PFSK-1 (cell line): ENCODE results near the gene HERC6.

Experiments
- FOXP2 ChIP-seq: optimal IDR thresholded peaks from 2 replicates; pipeline ENCODE3; 2011; ENCODE audit warnings: borderline replicate concordance, control low read depth, inconsistent platforms; ENCODE audit not compliant: insufficient read depth; ENCODE audit errors: extremely low read length, extremely low read depth
- POLR2AphosphoS5 ChIP-seq: IDR thresholded peaks from 2 replicates; pipeline ENCODE4 v1.6.1; 2012; ENCODE audit warnings: low read depth, mild to moderate bottlenecking, control low read depth, low read length, moderate library complexity
- SIN3A ChIP-seq: IDR thresholded peaks from 2 replicates; pipeline ENCODE4 v1.6.1; 2012; ENCODE audit warnings: mild to moderate bottlenecking, low read length, moderate library complexity, borderline replicate concordance; ENCODE audit not compliant: insufficient read depth
- TAF1 ChIP-seq: IDR thresholded peaks from 2 replicates; pipeline ENCODE4 v1.6.1; 2012; ENCODE audit warnings: low read length, control low read depth, borderline replicate concordance; ENCODE audit not compliant: insufficient read depth
- TF ChIP-seq, protein P1 (sequence below), 2 experiments: IDR thresholded peaks; 2 replicates each; pipeline versions ENCODE4 v1.6.1 to v1.8.0; 2011 to 2012; ENCODE audit warnings: low read depth in 2 of 2, low read length in 2 of 2, control low read depth in 1 of 2, inconsistent platforms in 1 of 2, mild to moderate bottlenecking in 1 of 2, moderate library complexity in 1 of 2; ENCODE audit not compliant: insufficient read depth in 1 of 2

Gene HERC6

DNA sequence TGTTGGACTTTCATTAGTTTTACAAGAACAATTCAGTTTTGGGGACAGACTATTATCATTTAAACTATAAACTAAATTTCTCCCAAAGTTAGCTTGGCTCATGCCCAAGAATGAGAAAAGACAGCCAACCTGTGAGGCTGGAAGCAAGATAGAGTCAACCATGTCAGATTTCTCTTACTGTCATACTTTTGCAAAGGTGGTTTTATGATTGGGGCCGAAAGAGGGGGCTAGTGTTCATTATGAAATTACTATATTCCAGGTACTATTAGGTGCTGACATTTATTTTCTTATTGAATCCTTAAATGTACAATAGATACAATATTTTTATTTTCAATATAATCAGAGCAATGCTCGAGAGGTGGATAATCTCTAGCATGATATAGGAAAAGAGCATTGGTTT lies 30.6 kb downstream of the HERC6 start:
- no peak for TF ChIP-seq FOXP2
- TF ChIP-seq TAF1 = no peak
- TF ChIP-seq, protein P1, sequence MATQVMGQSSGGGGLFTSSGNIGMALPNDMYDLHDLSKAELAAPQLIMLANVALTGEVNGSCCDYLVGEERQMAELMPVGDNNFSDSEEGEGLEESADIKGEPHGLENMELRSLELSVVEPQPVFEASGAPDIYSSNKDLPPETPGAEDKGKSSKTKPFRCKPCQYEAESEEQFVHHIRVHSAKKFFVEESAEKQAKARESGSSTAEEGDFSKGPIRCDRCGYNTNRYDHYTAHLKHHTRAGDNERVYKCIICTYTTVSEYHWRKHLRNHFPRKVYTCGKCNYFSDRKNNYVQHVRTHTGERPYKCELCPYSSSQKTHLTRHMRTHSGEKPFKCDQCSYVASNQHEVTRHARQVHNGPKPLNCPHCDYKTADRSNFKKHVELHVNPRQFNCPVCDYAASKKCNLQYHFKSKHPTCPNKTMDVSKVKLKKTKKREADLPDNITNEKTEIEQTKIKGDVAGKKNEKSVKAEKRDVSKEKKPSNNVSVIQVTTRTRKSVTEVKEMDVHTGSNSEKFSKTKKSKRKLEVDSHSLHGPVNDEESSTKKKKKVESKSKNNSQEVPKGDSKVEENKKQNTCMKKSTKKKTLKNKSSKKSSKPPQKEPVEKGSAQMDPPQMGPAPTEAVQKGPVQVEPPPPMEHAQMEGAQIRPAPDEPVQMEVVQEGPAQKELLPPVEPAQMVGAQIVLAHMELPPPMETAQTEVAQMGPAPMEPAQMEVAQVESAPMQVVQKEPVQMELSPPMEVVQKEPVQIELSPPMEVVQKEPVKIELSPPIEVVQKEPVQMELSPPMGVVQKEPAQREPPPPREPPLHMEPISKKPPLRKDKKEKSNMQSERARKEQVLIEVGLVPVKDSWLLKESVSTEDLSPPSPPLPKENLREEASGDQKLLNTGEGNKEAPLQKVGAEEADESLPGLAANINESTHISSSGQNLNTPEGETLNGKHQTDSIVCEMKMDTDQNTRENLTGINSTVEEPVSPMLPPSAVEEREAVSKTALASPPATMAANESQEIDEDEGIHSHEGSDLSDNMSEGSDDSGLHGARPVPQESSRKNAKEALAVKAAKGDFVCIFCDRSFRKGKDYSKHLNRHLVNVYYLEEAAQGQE (IDR thresholded peaks at IDR 0.05; ENCODE audit: insufficient read depth in 1 of 2, low read depth in 2 of 2, low read length in 2 of 2) = no peak
- no peak for TF ChIP-seq SIN3A
- no peak for TF ChIP-seq POLR2AphosphoS5

DNA sequence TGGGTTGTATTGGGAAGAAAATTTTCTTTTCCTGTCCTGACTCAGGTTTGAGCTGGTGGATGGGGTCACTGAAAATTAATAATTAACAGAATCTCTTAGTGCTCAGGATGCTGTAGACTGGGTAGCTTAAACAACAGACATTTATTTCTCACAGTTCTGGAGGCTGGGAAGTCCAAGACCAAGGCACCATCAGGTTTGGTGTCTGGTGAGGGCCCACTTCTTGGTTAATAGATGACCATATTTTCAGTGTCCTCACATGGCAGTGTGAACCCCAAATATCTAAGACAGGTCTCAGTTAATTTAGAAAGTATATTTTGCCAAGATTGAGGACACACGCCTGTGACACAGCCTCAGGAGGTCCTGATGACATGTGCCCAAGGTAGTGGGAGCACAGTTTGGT lies 31.1 kb downstream of the HERC6 start:
- TF ChIP-seq TAF1 (no peak), FOXP2 (no peak), SIN3A (no peak), POLR2AphosphoS5 (no peak)
- TF ChIP-seq, protein P1 (IDR thresholded peaks at IDR 0.05; ENCODE audit: insufficient read depth in 1 of 2, low read depth in 2 of 2, low read length in 2 of 2) = no peak

DNA sequence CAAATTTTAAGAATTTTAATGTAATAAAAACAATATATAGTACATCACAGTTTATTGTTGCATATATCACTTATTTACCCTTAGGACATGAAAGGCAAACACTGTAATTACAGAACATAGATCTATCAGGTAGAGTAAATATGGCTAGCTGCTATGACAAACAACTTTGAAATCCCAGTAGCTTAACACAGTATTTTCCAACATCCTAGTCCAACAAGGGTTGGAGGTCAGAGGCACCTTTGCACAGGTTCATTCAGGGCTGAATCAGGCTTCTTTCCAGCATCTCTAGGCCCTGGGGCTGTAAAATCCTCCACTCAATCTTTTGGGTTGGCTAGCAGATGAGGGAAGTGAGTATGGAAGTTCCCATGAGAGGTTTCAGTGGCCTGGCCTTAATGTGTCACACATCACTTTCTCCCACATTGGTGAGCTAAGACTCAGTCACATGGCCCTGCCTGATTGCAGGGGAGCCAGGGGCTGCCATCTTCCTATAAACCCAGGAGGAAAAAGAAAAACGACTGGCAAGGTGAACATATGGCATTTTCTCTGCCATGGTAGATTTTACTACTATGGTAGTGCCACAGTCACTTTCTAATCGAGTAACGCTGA lies 32.9 kb downstream of the HERC6 start:
- TF ChIP-seq, protein P1 (IDR thresholded peaks at IDR 0.05; ENCODE audit: insufficient read depth in 1 of 2, low read depth in 2 of 2, low read length in 2 of 2) = no peak
- no peak for TF ChIP-seq TAF1
- no peak for TF ChIP-seq FOXP2
- no peak for TF ChIP-seq POLR2AphosphoS5
- TF ChIP-seq SIN3A = no peak

DNA sequence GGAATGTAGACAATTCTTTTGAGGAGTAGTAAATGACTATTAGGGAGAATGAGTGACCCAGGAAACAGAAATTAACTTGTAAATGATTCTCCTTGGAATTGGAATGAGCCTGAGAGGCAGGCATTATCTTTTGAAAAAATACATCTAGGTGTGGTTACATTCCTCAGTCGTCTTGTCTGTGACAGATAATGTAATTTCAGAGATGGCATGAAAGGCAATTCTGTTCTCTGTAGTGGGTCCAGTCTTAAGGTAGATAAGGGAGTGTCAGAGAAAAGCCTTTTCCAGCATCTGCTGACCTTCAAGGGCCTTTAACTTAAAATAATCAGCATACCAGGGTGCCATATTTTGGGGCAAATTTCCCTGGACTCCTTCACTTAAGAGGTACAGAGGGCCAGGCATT lies 35.1 kb downstream of the HERC6 start:
- TF ChIP-seq, protein P1 (IDR thresholded peaks at IDR 0.05; ENCODE audit: insufficient read depth in 1 of 2, low read depth in 2 of 2, low read length in 2 of 2) = no peak
- no peak for TF ChIP-seq SIN3A
- no peak for TF ChIP-seq TAF1
- no peak for TF ChIP-seq POLR2AphosphoS5
- no peak for TF ChIP-seq FOXP2

DNA sequence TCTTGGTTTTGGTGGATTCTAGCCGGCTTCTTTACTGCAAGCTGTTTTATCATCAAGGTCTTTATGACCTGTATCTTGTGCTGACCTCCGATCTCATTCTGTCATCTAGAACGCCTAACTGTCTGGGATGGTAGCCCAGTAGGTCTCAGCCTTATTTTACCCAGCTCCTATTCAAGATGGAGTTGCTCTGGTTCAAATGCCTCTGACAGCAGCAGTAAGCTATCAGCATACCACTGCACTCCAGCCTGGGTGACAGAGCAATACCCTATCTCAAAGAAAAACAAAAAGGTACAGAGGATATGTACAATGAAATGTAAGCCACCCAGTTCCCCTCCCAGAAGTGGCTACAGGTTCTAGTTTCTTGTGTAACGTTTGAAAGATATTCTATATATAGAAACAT lies 36.1 kb downstream of the HERC6 start:
- TF ChIP-seq FOXP2 (no peak), TAF1 (no peak), POLR2AphosphoS5 (no peak), SIN3A (no peak)
- TF ChIP-seq, protein P1 (IDR thresholded peaks at IDR 0.05; ENCODE audit: insufficient read depth in 1 of 2, low read depth in 2 of 2, low read length in 2 of 2) = no peak
